Karpas-422 (cell line): ENCODE measurements around the gene CSMD2. TPM values are rescaled to one million over a fixed set of nuclear protein-coding genes. Genes with fewer than 3 reads are reported as not detected.

Experiments
- DNase-seq: peaks from one replicate; pipeline ENCODE4 v3.0.0-alpha.2; 2015
- H2AFZ ChIP-seq: fragments of 200-600 bp; sonication (generic); 2 replicates; pipeline ENCODE4 v1.6.1; 2014; ENCODE audit warnings: antibody characterized with exemption, low read length, mixed read lengths
- H3K27ac ChIP-seq: fragments of 200-600 bp; sonication (generic); 2 replicates; pipeline ENCODE4 v1.5.1; 2014; ENCODE audit warnings: mild to moderate bottlenecking, low read length, moderate library complexity
- H3K27me3 ChIP-seq: fragments of 200-600 bp; sonication (generic); 2 replicates; pipeline ENCODE4 v1.6.1; 2014; ENCODE audit warnings: low read length, mixed read lengths
- H3K36me3 ChIP-seq: fragments of 200-600 bp; sonication (generic); 2 replicates; pipeline ENCODE4 v1.6.1; 2014; ENCODE audit warnings: low read length, mixed read lengths; ENCODE audit not compliant: insufficient read depth
- H3K4me1 ChIP-seq: fragments of 200-600 bp; sonication (generic); 2 replicates; pipeline ENCODE4 v1.6.1; 2014; ENCODE audit warnings: mild to moderate bottlenecking, low read length, mixed read lengths
- H3K4me2 ChIP-seq: fragments of 200-600 bp; sonication (generic); 2 replicates; pipeline ENCODE4 v1.6.1; 2014; ENCODE audit warnings: low read length, low read depth, mild to moderate bottlenecking; ENCODE audit not compliant: poor library complexity, severe bottlenecking
- H3K4me3 ChIP-seq: fragments of 200-600 bp; sonication (generic); 2 replicates; pipeline ENCODE4 v1.5.1; 2014; ENCODE audit warnings: mild to moderate bottlenecking, antibody characterized with exemption, low read length, mixed read lengths
- H3K79me2 ChIP-seq: fragments of 200-600 bp; sonication (generic); 2 replicates; pipeline ENCODE4 v1.6.1; 2014; ENCODE audit warnings: mild to moderate bottlenecking, low read length, mixed read lengths
- H3K9ac ChIP-seq: fragments of 200-600 bp; sonication (generic); 2 replicates; pipeline ENCODE4 v1.6.0; 2014; ENCODE audit warnings: low read length
- H3K9me2 ChIP-seq: fragments of 200-600 bp; sonication (generic), shearing (Covaris generic); replicated peaks from 2 replicates; pipeline ENCODE4 v1.6.0; 2014; ENCODE audit warnings: mild to moderate bottlenecking, low read length, moderate library complexity; ENCODE audit not compliant: insufficient read depth
- H3K9me3 ChIP-seq: fragments of 300-700, 200-600 bp; sonication (generic); 2 replicates; pipeline ENCODE4 v1.6.1; 2014; ENCODE audit warnings: low read length, mixed read lengths
- H4K20me1 ChIP-seq: fragments of 200-600 bp; sonication (generic); 2 replicates; pipeline ENCODE4 v1.6.1; 2014; ENCODE audit warnings: mild to moderate bottlenecking, antibody characterized with exemption, low read length, low read depth; ENCODE audit not compliant: insufficient read depth
- total RNA-seq: library from RNA; depleted of rRNA; stranded (reverse); fragments of >200 nt; shearing (Covaris generic); gene quantifications from 2 replicates; pipeline ENCODE4 v1.2.3, GENCODE V29; 2014; ENCODE audit warnings: low replicate concordance

CSMD2 gene
- total RNA-seq, 1 experiment from 2014 or later, result 0.19 TPM

- Histone ChIP-seq H2AFZ (no peak overlapping the region), H3K4me3 (no peak overlapping the region), H3K4me1 (peaks cover 3% of the 10 kb centered on the region), H3K27me3 (no peaks in the 10 kb centered on the region), H4K20me1 (no peaks in the 10 kb centered on the region), H3K9ac (no peak overlapping the region), H3K36me3 (no peaks in the 10 kb centered on the region), H3K9me3 (no peaks in the 10 kb centered on the region), H3K27ac (no peak overlapping the region), H3K9me2 (no peaks in the 10 kb centered on the region), H3K79me2 (no peaks in the 10 kb centered on the region), H3K4me2 (no peak overlapping the region)
- DNase-seq, result no peak
Observed at GRCh38 chr1:34050709-34051485, 114.1 kb downstream of the CSMD2 start.

- DNase-seq, result no peak
- Histone ChIP-seq H3K79me2 (no peaks in the 10 kb centered on the region), H2AFZ (no peak overlapping the region), H3K27me3 (no peaks in the 10 kb centered on the region), H3K4me2 (no peak overlapping the region), H3K36me3 (no peaks in the 10 kb centered on the region), H4K20me1 (no peaks in the 10 kb centered on the region), H3K9me3 (no peaks in the 10 kb centered on the region), H3K4me3 (no peak overlapping the region), H3K4me1 (peaks cover 12% of the 10 kb centered on the region), H3K9me2 (no peaks in the 10 kb centered on the region), H3K27ac (no peak overlapping the region), H3K9ac (no peak overlapping the region)
Observed at GRCh38 chr1:34049994-34050393, 115.0 kb downstream of the CSMD2 start.

DNA sequence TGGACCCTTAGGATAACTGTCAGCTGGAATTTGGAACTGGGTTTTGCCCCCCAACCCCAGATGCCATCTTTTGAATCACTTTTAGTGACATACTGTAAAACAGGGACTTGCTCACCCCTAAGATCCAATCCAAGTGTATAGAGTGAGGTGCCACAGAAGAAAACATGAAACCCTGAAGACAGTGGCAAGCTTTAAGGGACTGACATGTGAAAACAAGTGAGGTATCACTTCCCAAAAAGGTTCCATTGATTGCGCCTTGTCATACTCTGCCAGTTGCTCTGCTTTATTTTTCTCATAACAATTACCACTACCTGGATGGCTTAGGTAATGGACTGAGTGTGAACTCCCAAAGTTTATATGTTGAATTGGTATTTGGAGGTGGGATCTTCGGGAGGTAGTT is 115.6 kb downstream of the CSMD2 start:
- Histone ChIP-seq H4K20me1 (no peaks in the 10 kb centered on the region), H3K9me3 (no peaks in the 10 kb centered on the region), H3K79me2 (no peaks in the 10 kb centered on the region), H3K36me3 (no peaks in the 10 kb centered on the region), H3K27ac (no peak overlapping the region), H3K27me3 (no peaks in the 10 kb centered on the region), H3K4me2 (no peak overlapping the region), H3K4me1 (peaks cover 15% of the 10 kb centered on the region), H2AFZ (no peak overlapping the region), H3K9ac (no peak overlapping the region), H3K9me2 (no peaks in the 10 kb centered on the region), H3K4me3 (no peak overlapping the region)
- no peak for DNase-seq

- H3K4me2 ChIP-seq, result no peak overlapping the region
- H3K79me2 ChIP-seq, result no peaks in the 10 kb centered on the region
- H3K27me3 ChIP-seq, result no peaks in the 10 kb centered on the region
- no peak overlapping the region for H3K27ac ChIP-seq
- H3K9ac ChIP-seq, result no peak overlapping the region
- H3K9me3 ChIP-seq, result no peaks in the 10 kb centered on the region
- no peak for DNase-seq
- H3K36me3 ChIP-seq, result no peaks in the 10 kb centered on the region
- H2AFZ ChIP-seq, result no peak overlapping the region
- peaks cover 6% of the 10 kb centered on the region for H4K20me1 ChIP-seq
- peaks cover 16% of the 10 kb centered on the region for H3K4me1 ChIP-seq
- H3K9me2 ChIP-seq, result no peaks in the 10 kb centered on the region
- H3K4me3 ChIP-seq, result no peak overlapping the region
Observed at GRCh38 chr1:34037856-34038255, 127.2 kb downstream of the CSMD2 start.

GRCh38 chr1:34037109-34037508 is 127.9 kb downstream of the CSMD2 start:
- Histone ChIP-seq H2AFZ (no peak overlapping the region), H3K36me3 (no peaks in the 10 kb centered on the region), H3K9me3 (no peaks in the 10 kb centered on the region), H3K9me2 (no peaks in the 10 kb centered on the region), H3K79me2 (no peaks in the 10 kb centered on the region), H3K4me2 (no peak overlapping the region), H3K9ac (no peak overlapping the region), H3K4me3 (no peak overlapping the region), H3K4me1 (peaks cover 16% of the 10 kb centered on the region), H4K20me1 (peaks cover 6% of the 10 kb centered on the region), H3K27ac (no peak overlapping the region), H3K27me3 (no peaks in the 10 kb centered on the region)
- no peak for DNase-seq

GRCh38 chr1:34034036-34034435 is 131.0 kb downstream of the CSMD2 start:
- Histone ChIP-seq H3K27ac (no peak overlapping the region), H3K9me2 (no peaks in the 10 kb centered on the region), H2AFZ (no peak overlapping the region), H3K4me3 (no peak overlapping the region), H3K9me3 (no peaks in the 10 kb centered on the region), H3K4me2 (no peak overlapping the region), H3K9ac (no peak overlapping the region), H4K20me1 (peaks cover 6% of the 10 kb centered on the region), H3K79me2 (no peaks in the 10 kb centered on the region), H3K27me3 (no peaks in the 10 kb centered on the region), H3K36me3 (no peaks in the 10 kb centered on the region), H3K4me1 (peaks cover 10% of the 10 kb centered on the region)
- no peak for DNase-seq

GRCh38 chr1:34029954-34030353 is 135.1 kb downstream of the CSMD2 start:
- Histone ChIP-seq H4K20me1 (no peaks in the 10 kb centered on the region), H3K27ac (no peak overlapping the region), H2AFZ (no peak overlapping the region), H3K9me3 (no peaks in the 10 kb centered on the region), H3K27me3 (no peaks in the 10 kb centered on the region), H3K79me2 (no peaks in the 10 kb centered on the region), H3K4me3 (no peak overlapping the region), H3K9ac (no peak overlapping the region), H3K4me1 (no peaks in the 10 kb centered on the region), H3K36me3 (no peaks in the 10 kb centered on the region), H3K9me2 (no peaks in the 10 kb centered on the region), H3K4me2 (no peak overlapping the region)
- DNase-seq, result no peak

- H3K9ac ChIP-seq, result no peak overlapping the region
- no peaks in the 10 kb centered on the region for H3K36me3 ChIP-seq
- no peaks in the 10 kb centered on the region for H3K9me2 ChIP-seq
Observed at GRCh38 chr1:34029515-34029914, 135.5 kb downstream of the CSMD2 start.

More at GRCh38 chr1:34029515-34029914, 135.5 kb downstream of the CSMD2 start:
- no peaks in the 10 kb centered on the region for H3K79me2 ChIP-seq
- DNase-seq, result no peak
- no peak overlapping the region for H3K4me3 ChIP-seq
- H3K27ac ChIP-seq, result no peak overlapping the region
- H3K4me2 ChIP-seq, result no peak overlapping the region
- no peaks in the 10 kb centered on the region for H4K20me1 ChIP-seq
- H3K4me1 ChIP-seq, result no peaks in the 10 kb centered on the region
- no peaks in the 10 kb centered on the region for H3K27me3 ChIP-seq
- H3K9me3 ChIP-seq, result no peaks in the 10 kb centered on the region
- no peak overlapping the region for H2AFZ ChIP-seq
